Dendritic cell treated with granulocyte-macrophage colony-stimulating factor and Interleukin-4, amounts not matched to agents 40 ng/mL and 50 ng/mL, for 4 days (primary cell): ENCODE results near the gene RPS6KA2.

Source experiments
- H3K27ac Mint-ChIP-seq: one replicate; pipeline ENCODE4 v1.8.0; 2022; ENCODE audit warnings: mild to moderate bottlenecking, mixed read lengths
- H3K27me3 Mint-ChIP-seq: one replicate; pipeline ENCODE4 v1.8.0; 2022; ENCODE audit warnings: mild to moderate bottlenecking, mixed read lengths
- H3K36me3 Mint-ChIP-seq: one replicate; pipeline ENCODE4 v1.8.0; 2022; ENCODE audit warnings: low read depth, mixed read lengths
- H3K4me1 Mint-ChIP-seq: one replicate; pipeline ENCODE4 v1.8.0; 2022; ENCODE audit warnings: low read depth, mixed read lengths
- H3K4me3 Mint-ChIP-seq: one replicate; pipeline ENCODE4 v1.8.0; 2022; ENCODE audit warnings: mild to moderate bottlenecking, moderate library complexity, mixed read lengths
- H3K9me3 Mint-ChIP-seq: one replicate; pipeline ENCODE4 v1.8.0; 2022; ENCODE audit warnings: mixed read lengths
- intact Hi-C: fragments of 100-400 bp; cut with micrococcal nuclease; formaldehyde crosslinking; loops from one replicate; pipeline ENCODE4 v1.15.0; 2022

Gene RPS6KA2

GRCh38 chr6:166554316-166554715 is 72.7 kb downstream of the RPS6KA2 start:
- no peak overlapping the region for H3K27ac Mint-ChIP-seq
- H3K4me1 Mint-ChIP-seq: peaks cover 31% of the 10 kb centered on the region
- H3K4me3 Mint-ChIP-seq: no peak overlapping the region
- H3K9me3 Mint-ChIP-seq: no peaks in the 10 kb centered on the region
- no peaks in the 10 kb centered on the region for H3K36me3 Mint-ChIP-seq
- intact Hi-C loops: no loop called here
- no peaks in the 10 kb centered on the region for H3K27me3 Mint-ChIP-seq

GRCh38 chr6:166553563-166554271 is 73.3 kb downstream of the RPS6KA2 start:
- H3K4me1 Mint-ChIP-seq: peaks cover 27% of the 10 kb centered on the region
- H3K9me3 Mint-ChIP-seq: no peaks in the 10 kb centered on the region
- no peak overlapping the region for H3K4me3 Mint-ChIP-seq
- H3K27ac Mint-ChIP-seq: no peak overlapping the region
- H3K36me3 Mint-ChIP-seq: no peaks in the 10 kb centered on the region
- intact Hi-C loops: no loop called here
- H3K27me3 Mint-ChIP-seq: no peaks in the 10 kb centered on the region

GRCh38 chr6:166552600-166552999 is 74.5 kb downstream of the RPS6KA2 start:
- Mint-ChIP-seq H3K9me3 (no peaks in the 10 kb centered on the region), H3K27me3 (no peaks in the 10 kb centered on the region), H3K4me1 (peaks cover 22% of the 10 kb centered on the region), H3K4me3 (no peak overlapping the region), H3K27ac (no peak overlapping the region), H3K36me3 (no peaks in the 10 kb centered on the region)
- intact Hi-C loops: no loop called here

- peaks cover 1% of the 10 kb centered on the region for H3K27me3 Mint-ChIP-seq
- H3K27ac Mint-ChIP-seq: no peak overlapping the region
- H3K9me3 Mint-ChIP-seq: no peaks in the 10 kb centered on the region
These were observed 75.1 kb downstream of the RPS6KA2 start for GRCh38 chr6:166551754-166552495.

GRCh38 chr6:166546653-166547052 is 80.4 kb downstream of the RPS6KA2 start:
- intact Hi-C loops: no loop called here
- Mint-ChIP-seq H3K27ac (no peak overlapping the region), H3K4me1 (peaks cover 1% of the 10 kb centered on the region), H3K9me3 (no peaks in the 10 kb centered on the region), H3K4me3 (no peak overlapping the region), H3K36me3 (no peaks in the 10 kb centered on the region), H3K27me3 (peaks cover 1% of the 10 kb centered on the region)

More at GRCh38 chr6:166551754-166552495, 75.1 kb downstream of the RPS6KA2 start:
- Mint-ChIP-seq H3K36me3 (no peaks in the 10 kb centered on the region), H3K4me3 (no peak overlapping the region), H3K4me1 (peaks cover 15% of the 10 kb centered on the region)
- intact Hi-C loops: no loop called here

GRCh38 chr6:166545156-166546034 is 81.7 kb downstream of the RPS6KA2 start:
- Mint-ChIP-seq H3K27ac (no peak overlapping the region), H3K4me1 (peaks cover 13% of the 10 kb centered on the region), H3K27me3 (peaks cover 1% of the 10 kb centered on the region), H3K4me3 (no peak overlapping the region), H3K9me3 (no peaks in the 10 kb centered on the region), H3K36me3 (no peaks in the 10 kb centered on the region)
- intact Hi-C loops: no loop called here

- H3K27me3 Mint-ChIP-seq: peaks cover 1% of the 10 kb centered on the region
- intact Hi-C loops: no loop called here
- no peaks in the 10 kb centered on the region for H3K36me3 Mint-ChIP-seq
- H3K9me3 Mint-ChIP-seq: no peaks in the 10 kb centered on the region
- no peak overlapping the region for H3K27ac Mint-ChIP-seq
- no peak overlapping the region for H3K4me3 Mint-ChIP-seq
- peaks cover 17% of the 10 kb centered on the region for H3K4me1 Mint-ChIP-seq
These were observed 82.8 kb downstream of the RPS6KA2 start for GRCh38 chr6:166544296-166544605.

- intact Hi-C loops: no loop called here
These were observed 83.3 kb downstream of the RPS6KA2 start for GRCh38 chr6:166543603-166544295.

GRCh38 chr6:166542580-166542912 is 84.5 kb downstream of the RPS6KA2 start:
- H3K4me3 Mint-ChIP-seq: no peak overlapping the region
- intact Hi-C loops: no loop called here
- H3K4me1 Mint-ChIP-seq: peaks cover 17% of the 10 kb centered on the region
- H3K9me3 Mint-ChIP-seq: no peaks in the 10 kb centered on the region
- H3K27me3 Mint-ChIP-seq: peaks cover 1% of the 10 kb centered on the region
- H3K27ac Mint-ChIP-seq: no peak overlapping the region
- no peaks in the 10 kb centered on the region for H3K36me3 Mint-ChIP-seq

More at GRCh38 chr6:166543603-166544295, 83.3 kb downstream of the RPS6KA2 start:
- no peak overlapping the region for H3K4me3 Mint-ChIP-seq
- no peak overlapping the region for H3K27ac Mint-ChIP-seq
- peaks cover 1% of the 10 kb centered on the region for H3K27me3 Mint-ChIP-seq
- H3K9me3 Mint-ChIP-seq: no peaks in the 10 kb centered on the region
- peaks cover 17% of the 10 kb centered on the region for H3K4me1 Mint-ChIP-seq
- no peaks in the 10 kb centered on the region for H3K36me3 Mint-ChIP-seq

- H3K27me3 Mint-ChIP-seq: no peaks in the 10 kb centered on the region
- no peak overlapping the region for H3K27ac Mint-ChIP-seq
- peaks cover 17% of the 10 kb centered on the region for H3K4me1 Mint-ChIP-seq
- H3K36me3 Mint-ChIP-seq: no peaks in the 10 kb centered on the region
- H3K4me3 Mint-ChIP-seq: no peak overlapping the region
- H3K9me3 Mint-ChIP-seq: no peaks in the 10 kb centered on the region
- intact Hi-C loops: no loop called here
These were observed 85.0 kb downstream of the RPS6KA2 start for GRCh38 chr6:166541876-166542579.

GRCh38 chr6:166541366-166541765 is 85.7 kb downstream of the RPS6KA2 start:
- no peaks in the 10 kb centered on the region for H3K27me3 Mint-ChIP-seq
- no peaks in the 10 kb centered on the region for H3K9me3 Mint-ChIP-seq
- intact Hi-C loops: no loop called here
- H3K4me1 Mint-ChIP-seq: peaks cover 17% of the 10 kb centered on the region
- H3K4me3 Mint-ChIP-seq: no peak overlapping the region
- H3K36me3 Mint-ChIP-seq: no peaks in the 10 kb centered on the region
- H3K27ac Mint-ChIP-seq: no peak overlapping the region

- no peaks in the 10 kb centered on the region for H3K9me3 Mint-ChIP-seq
- H3K4me3 Mint-ChIP-seq: peak overlapping the region; percentile 6
- H3K27me3 Mint-ChIP-seq: no peaks in the 10 kb centered on the region
- intact Hi-C loops: no loop called here
- H3K4me1 Mint-ChIP-seq: peaks cover 17% of the 10 kb centered on the region
- no peak overlapping the region for H3K27ac Mint-ChIP-seq
- no peaks in the 10 kb centered on the region for H3K36me3 Mint-ChIP-seq
These were observed 86.3 kb downstream of the RPS6KA2 start for GRCh38 chr6:166540631-166541331.

- Mint-ChIP-seq H3K27me3 (no peaks in the 10 kb centered on the region), H3K9me3 (no peaks in the 10 kb centered on the region), H3K27ac (no peak overlapping the region), H3K4me1 (peaks cover 17% of the 10 kb centered on the region), H3K36me3 (no peaks in the 10 kb centered on the region), H3K4me3 (no peak overlapping the region)
- intact Hi-C loops: no loop called here
These were observed 87.5 kb downstream of the RPS6KA2 start for GRCh38 chr6:166539543-166539942.
